Stimulated activated CD8-positive, alpha-beta memory T cell treated with anti-CD3 and anti-CD28 coated beads, Interleukin-12 subunit alpha, Interleukin-12 subunit beta, amount 100 ng/mL, for 1 hour (primary cell): Measurements from ENCODE around the gene GFPT2.
"Not testable (repeated sequence)": the region's sequence is repeated elsewhere in the genome, so short reads cannot be mapped to it uniquely, and the experiment has no call there.

ENCODE experiments used
- DNase-seq: peaks from one replicate; pipeline ENCODE4 v3.0.0-alpha.2; 2020; ENCODE audit warnings: low read depth

Gene GFPT2

GRCh38 chr5:180304431-180305375 is 48.4 kb downstream of the GFPT2 start:
- DNase-seq: no peak

DNA sequence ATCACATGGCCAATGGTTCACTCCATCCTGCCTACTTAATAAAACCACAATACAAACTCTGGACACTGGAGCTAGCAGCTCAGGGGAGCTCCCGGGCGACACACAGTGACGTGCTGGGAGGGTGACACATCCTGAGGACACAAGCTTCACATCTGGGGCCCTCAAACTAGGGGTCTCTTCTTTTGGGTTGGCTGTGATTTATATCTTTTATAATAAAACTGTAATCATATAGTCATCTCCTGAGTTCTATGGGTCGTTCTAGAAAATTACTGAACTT is 49.2 kb downstream of the GFPT2 start:
- no peak for DNase-seq

DNA sequence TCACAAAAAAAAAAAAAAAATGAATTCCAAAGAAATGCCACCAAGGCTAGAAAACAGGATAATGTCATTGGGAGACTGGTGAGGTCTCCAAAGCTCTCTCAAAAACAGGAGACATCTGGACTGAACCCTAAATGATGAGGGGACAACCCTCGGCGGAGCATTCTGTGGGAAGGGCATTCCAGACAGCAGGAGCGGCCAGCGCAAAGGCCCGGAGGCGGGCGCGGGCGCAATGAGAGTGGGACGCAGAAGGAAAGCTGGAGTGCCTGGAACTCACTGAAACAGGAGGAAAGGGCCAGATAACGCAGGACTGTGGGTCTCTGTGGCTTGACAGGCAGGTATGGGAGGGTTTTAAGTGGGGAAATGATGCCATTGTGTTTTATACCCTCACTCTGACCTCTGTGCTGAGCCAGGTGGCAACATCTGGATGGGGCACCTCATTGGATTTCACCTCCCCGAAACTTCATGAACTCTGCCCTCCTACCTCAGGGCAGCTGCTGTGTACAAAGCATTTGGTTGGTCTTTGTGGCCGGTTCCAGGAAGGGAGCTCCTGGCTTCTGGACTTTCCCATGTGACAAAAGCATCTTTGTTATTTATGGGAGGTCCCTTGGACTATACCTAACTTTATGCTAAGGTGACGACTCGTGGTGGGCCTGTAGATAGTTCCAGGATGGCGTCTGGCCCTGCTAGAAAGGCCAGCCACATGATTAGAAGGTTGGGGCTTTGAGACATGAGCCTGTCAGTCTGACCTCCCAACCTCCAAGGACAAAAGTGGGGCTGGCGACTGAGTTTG is 49.7 kb downstream of the GFPT2 start:
- DNase-seq: no peak

- no peak for DNase-seq
These were observed 50.9 kb downstream of the GFPT2 start for GRCh38 chr5:180302256-180302655.

GRCh38 chr5:180301253-180301652 is 51.9 kb downstream of the GFPT2 start:
- DNase-seq: no peak

DNA sequence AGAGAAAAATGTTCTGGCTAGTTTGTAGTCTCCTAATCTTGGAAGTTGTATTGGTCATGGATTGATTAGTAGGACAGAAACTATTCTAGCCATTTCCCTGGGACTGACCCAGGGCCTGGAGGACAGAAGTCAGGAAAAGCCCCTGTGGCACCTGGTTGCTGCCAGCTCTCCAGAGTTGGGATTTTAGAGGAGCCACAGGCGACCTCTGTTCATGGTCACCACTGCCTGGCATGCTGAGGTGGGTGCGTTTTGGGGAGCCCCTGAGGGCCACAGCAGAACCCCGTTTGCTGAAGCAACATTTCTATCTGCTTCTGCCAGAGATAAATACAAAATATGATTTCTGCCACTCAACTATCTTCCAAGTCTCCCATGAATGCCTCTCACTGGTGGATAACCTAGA is 53.6 kb downstream of the GFPT2 start:
- no peak for DNase-seq

GRCh38 chr5:180299014-180299413 is 54.1 kb downstream of the GFPT2 start:
- not testable (repeated sequence) for DNase-seq

DNA sequence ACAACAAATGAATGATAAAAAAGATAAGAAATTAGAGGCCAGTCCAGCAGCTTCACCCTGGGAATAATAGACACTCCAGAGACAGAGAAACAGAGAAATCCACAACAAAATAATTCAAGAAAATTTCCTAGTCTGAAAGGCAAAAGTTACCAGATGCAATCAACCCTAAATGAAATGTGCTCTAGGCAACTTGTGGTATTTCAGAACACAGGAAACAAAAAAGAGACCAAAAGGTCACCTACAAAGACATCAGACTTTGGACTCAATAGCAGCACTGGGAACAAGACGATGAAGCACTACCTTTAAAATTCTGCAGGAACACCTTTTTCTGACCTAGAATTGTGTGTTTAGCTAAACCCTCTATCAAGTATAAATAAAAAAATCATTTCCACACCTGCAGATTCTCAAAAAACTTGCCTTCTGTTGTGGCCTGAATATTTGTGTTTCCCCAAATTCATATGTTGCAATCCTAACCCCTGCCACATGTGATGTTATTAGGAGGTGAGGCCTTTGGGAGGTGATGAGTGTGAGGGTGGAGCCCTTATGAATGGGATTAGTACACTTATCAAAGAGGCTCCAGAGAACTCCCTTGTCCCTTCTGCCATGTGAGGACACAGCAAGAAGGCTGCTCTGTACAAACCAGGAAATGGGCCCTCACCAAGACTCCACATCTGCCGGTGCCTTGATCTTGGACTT is 55.4 kb downstream of the GFPT2 start:
- no peak for DNase-seq

- no peak for DNase-seq
These were observed 56.4 kb downstream of the GFPT2 start for GRCh38 chr5:180296771-180297170.

- DNase-seq: no peak
These were observed 58.1 kb downstream of the GFPT2 start for GRCh38 chr5:180294913-180295555.

DNA sequence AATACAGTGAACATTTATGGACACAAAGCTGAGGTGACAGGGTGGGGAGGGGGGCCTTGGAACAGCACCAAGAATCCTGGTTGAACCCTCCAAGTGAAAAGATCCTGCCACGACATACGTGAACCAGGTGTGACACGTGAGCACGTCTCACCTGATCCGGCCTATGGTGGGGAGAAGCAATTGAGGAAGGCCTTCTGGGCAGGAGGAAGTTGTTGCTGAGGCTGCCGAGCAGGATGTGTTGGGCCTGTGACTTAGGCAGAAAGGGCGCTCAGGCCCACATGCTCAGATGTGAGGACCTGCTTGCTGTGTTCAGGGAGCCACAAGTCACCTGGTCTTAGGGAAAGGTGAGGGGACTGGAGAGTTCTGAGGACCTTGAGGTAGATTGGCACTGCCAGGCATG is 58.7 kb downstream of the GFPT2 start:
- no peak for DNase-seq

DNA sequence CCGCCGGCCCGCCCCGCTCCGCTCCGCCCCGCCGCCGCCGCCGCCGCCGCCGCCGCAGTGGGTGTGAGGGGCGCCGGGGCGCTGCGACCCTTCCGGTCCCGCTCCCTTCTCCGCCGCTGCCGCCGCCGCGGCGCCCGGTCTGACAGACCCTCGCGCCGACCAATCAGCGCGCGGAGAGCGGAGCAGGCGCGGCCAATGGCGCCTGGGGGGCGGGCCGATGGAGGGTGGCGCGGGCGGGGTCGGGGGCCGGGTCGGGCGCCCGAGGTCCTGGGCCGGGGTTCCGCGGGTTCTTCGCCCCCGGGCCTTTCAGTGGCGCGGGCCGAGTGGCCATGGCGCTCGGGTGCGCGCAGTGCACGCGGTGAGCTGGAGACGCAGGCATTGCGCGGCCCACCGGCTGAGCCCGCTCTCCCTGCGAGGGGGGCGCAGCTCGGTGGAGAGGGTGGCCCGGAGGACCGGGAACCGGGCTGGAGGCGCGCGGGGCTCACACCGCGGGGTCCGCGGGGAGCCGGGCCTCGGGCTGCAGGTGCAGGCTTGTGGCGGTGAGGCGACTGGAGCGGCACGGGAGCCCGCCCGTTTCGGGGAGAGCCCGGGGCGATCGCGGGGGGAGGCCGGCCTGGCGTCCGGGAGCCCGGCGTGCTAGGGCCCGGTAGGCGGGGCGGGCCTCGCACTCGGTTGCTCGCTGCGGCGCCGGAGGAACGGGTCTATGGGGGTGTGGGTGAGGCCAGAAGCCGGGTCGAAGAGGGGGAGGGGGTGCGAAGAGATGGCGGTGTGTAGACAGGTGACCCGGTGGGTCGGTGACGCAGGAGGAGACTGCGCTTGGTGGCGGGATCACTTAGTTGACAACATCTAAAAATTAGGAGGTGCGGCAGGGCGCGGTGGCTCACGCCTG is 60.9 kb downstream of the GFPT2 start, which contains the start of gene MAPK9:
TSS of gene MAPK9 (minus strand) at position 141 of the 889 bp plus-strand sequence. CDS start 11,522 bp downstream, outside the sequence.
- peak; percentile 66 for DNase-seq

DNA sequence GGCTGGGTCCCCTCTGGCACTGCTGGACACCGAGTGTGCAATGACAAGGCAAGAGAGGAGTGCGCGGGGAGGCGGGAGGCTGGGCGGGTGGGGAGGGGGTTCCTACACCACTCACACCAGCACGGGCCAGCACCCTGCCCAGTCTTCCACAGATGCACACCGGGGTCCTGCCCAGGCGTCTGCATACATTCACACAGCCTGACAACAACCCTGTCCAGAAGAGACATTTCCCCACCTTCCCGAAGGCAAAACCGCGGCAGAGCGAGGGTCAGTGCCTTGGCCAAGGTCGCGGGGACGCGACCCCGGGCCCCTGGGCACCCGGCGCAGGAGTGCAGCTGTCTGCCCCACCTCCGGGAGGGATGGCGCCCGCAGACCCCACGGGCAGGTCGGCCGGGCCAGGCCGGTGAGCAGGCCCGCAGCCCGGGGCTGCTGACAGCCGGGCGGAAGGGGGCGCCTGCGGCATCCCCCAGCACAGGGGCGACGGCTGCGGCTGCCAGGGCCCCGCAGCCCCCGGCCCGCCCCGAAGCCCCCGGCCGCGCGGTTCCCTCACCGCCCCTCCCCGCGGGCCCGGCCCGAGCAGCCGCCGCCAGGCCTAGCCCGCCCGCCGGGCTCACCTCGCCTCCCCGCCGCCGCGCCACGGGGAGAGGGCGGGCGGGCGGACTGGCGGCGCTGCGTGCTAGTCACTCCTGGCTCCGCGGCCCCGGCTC is 61.7 kb downstream of the GFPT2 start:
- DNase-seq: no peak

DNA sequence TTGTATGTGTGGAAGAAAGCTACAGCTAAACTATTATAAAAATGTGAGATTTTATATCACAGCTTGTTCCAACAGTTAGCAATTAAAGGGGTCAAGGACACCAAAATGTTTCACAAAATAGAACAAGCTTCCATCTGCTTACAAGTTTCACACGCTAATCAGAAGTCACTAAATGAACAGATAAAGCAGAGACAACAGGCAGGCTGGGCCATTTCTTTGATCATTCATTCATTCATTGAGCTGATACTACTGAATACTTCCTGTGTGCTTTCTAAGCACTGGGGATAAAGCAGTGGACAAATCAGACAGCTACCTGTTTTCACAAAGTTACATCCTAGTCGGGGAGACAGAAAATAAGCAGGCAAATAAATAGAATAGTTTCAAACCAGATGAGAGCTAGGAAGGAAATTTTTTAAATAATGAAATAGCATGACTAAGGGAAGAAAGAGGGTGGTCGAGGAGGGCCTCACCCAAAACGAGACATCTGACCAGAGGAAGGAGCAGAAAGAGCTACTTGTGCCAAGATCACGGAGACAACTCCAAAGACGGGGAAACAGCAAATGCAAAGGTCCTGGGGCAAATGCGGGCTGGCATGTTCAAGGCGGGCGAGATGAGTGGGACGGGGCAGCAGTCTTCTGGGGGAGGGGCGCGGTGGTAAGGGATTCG is 62.4 kb downstream of the GFPT2 start:
- no peak for DNase-seq

GRCh38 chr5:180289966-180290365 is 63.2 kb downstream of the GFPT2 start:
- no peak for DNase-seq

DNA sequence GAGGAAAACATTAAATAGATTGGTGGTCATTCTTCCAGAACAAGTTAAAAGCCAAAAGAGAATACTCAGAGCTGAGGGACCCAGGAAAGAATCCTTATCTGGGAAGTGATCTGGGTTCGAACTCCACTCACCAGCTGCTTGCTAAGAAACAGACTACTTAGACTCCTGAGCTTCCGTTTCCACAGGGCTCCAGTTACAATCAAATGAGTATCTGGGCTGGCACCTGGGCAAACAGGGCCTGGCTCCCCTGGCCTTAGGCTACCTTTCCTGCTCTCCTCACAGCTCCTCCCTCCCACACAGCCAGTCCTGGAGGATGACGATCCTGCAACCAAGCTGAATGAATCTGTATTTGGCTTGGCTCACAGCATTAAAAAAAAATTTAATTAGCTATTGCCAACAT is 63.7 kb downstream of the GFPT2 start:
- DNase-seq: no peak

GRCh38 chr5:180287868-180288267 is 65.3 kb downstream of the GFPT2 start:
- no peak for DNase-seq

GRCh38 chr5:180287404-180287803 is 65.7 kb downstream of the GFPT2 start:
- DNase-seq: no peak

GRCh38 chr5:180284149-180284548 is 69.0 kb downstream of the GFPT2 start:
- DNase-seq: no peak
